Nephron (organoid): ENCODE data around the gene BNIP2.

Experiments used
- H3K27ac Mint-ChIP-seq, 3 experiments: 2 replicates each; pipeline ENCODE4 v1.8.0; 2020; ENCODE audit warnings: mixed read lengths in 3 of 3, mild to moderate bottlenecking in 2 of 3, moderate library complexity in 1 of 3
- H3K27me3 Mint-ChIP-seq: 2 replicates; pipeline ENCODE4 v1.8.0; 2021; ENCODE audit warnings: low read depth, mild to moderate bottlenecking, moderate library complexity, mixed read lengths
- H3K36me3 Mint-ChIP-seq: 2 replicates; pipeline ENCODE4 v1.8.0; 2020; ENCODE audit warnings: low read depth, mixed read lengths
- H3K4me1 Mint-ChIP-seq: 2 replicates; pipeline ENCODE4 v1.8.0; 2020; ENCODE audit warnings: mixed read lengths
- H3K4me3 Mint-ChIP-seq, 3 experiments: 2 replicates each; pipeline ENCODE4 v1.8.0; 2020; ENCODE audit warnings: mild to moderate bottlenecking in 3 of 3, mixed read lengths in 3 of 3, moderate library complexity in 2 of 3
- H3K9me3 Mint-ChIP-seq: 2 replicates; pipeline ENCODE4 v1.8.0; 2020; ENCODE audit warnings: mixed read lengths
- CTCF ChIP-seq, 3 experiments: fragments of 200-600 bp; sonication (generic); IDR thresholded peaks; one replicate each; pipeline ENCODE4 v1.5.0; 2021; ENCODE audit warnings: antibody characterized with exemption in 3 of 3; ENCODE audit not compliant: unreplicated experiment in 3 of 3

The BNIP2 gene, protein sequence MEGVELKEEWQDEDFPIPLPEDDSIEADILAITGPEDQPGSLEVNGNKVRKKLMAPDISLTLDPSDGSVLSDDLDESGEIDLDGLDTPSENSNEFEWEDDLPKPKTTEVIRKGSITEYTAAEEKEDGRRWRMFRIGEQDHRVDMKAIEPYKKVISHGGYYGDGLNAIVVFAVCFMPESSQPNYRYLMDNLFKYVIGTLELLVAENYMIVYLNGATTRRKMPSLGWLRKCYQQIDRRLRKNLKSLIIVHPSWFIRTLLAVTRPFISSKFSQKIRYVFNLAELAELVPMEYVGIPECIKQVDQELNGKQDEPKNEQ

DNA sequence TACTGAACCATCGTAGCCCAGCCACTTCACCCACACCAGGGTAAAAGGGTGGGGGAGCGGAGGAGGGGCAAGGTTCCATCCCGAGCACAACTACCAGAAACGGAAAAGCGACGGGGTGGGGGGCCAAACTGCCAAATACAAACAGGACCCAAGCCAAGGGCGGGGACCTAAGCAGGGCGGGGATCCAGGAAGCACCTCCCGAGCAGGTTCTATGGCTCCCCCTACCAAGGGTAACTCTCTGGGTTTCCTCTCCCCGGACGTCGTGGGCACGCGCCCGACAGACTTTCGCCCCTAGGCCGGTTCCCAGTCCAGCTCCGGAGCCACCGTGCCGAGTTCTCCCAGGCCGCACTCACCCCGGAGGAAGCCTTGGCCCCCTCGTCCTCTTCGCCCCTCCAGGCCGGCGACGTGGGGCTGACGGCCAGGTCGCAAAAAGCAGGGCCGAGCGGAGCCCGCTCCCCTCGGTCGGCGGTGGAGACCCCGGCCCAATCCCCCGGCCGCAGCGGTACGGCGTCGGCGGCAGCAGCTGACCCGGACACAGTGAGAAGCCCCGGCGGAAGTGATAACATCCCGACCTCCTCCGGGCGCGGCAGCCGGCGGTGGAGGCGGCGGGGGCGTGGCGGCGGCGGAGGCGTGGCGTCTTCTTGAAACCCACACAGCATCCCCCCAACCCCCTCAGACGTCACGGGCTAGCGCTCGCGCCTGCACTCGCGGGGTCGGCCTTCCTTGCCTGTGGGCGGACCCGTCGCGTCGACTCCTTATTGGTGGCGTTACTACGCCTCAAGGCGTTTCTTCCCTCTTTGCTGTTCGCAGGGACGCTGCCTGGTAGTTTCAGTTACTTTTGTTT, at the start of gene BNIP2:
Gene BNIP2 (minus strand): TSS at position 539 of the 844 bp plus-strand sequence. CDS start 6,863 bp downstream, outside the sequence.
- Mint-ChIP-seq H3K4me3 (peak within 1 kb of the TSS; percentile 97 to 100 (median 99)), H3K9me3 (no peaks in the 10 kb centered on the region), H3K27ac (peak within 1 kb of the TSS; percentile 98 to 99 (median 98)), H3K4me1 (peaks cover 24% of the 10 kb centered on the region), H3K36me3 (peaks cover 18% of the 10 kb centered on the region), H3K27me3 (no peaks in the 10 kb centered on the region)
- TF ChIP-seq CTCF (IDR thresholded peaks at IDR 0.05; ENCODE audit: unreplicated experiment in 3 of 3), result no peak

GRCh38 chr15:59738676-59739075, 49.6 kb upstream of the BNIP2 start:
- no peak overlapping the region for H3K4me3 Mint-ChIP-seq
- TF ChIP-seq CTCF (IDR thresholded peaks at IDR 0.05; ENCODE audit: unreplicated experiment in 3 of 3), result no peak
- no peaks in the 10 kb centered on the region for H3K36me3 Mint-ChIP-seq
- H3K9me3 Mint-ChIP-seq, result no peaks in the 10 kb centered on the region
- no peak overlapping the region for H3K27ac Mint-ChIP-seq
- H3K4me1 Mint-ChIP-seq, result no peaks in the 10 kb centered on the region
- peaks cover 12% of the 10 kb centered on the region for H3K27me3 Mint-ChIP-seq

GRCh38 chr15:59736181-59736580, 47.1 kb upstream of the BNIP2 start:
- Mint-ChIP-seq H3K9me3 (no peaks in the 10 kb centered on the region), H3K27me3 (peaks cover 7% of the 10 kb centered on the region), H3K36me3 (no peaks in the 10 kb centered on the region), H3K27ac (no peak overlapping the region), H3K4me1 (no peaks in the 10 kb centered on the region), H3K4me3 (no peak overlapping the region)
- TF ChIP-seq CTCF (IDR thresholded peaks at IDR 0.05; ENCODE audit: unreplicated experiment in 3 of 3), result no peak

DNA sequence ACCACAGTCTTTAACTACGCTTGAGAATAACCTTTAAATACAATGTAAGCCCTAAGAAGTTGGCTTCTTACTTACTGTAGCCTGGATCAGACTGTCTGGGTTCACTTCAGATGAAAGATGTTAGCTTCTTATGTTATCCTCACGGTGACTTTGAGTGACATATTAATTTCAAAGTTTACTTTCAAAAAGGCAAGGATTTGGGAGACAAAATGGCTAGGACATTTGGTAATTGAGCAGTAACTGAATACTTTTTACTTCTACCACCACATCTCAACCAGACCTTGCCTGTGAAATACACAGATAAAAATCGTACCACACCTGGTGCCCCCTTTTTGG, 36.0 kb upstream of the BNIP2 start:
- peaks cover 6% of the 10 kb centered on the region for H3K4me1 Mint-ChIP-seq
- H3K36me3 Mint-ChIP-seq, result no peaks in the 10 kb centered on the region
- H3K4me3 Mint-ChIP-seq, result no peak overlapping the region
- H3K27ac Mint-ChIP-seq, result no peak overlapping the region
- TF ChIP-seq CTCF (IDR thresholded peaks at IDR 0.05; ENCODE audit: unreplicated experiment in 3 of 3), result no peak
- H3K9me3 Mint-ChIP-seq, result no peaks in the 10 kb centered on the region
- peaks cover 26% of the 10 kb centered on the region for H3K27me3 Mint-ChIP-seq

- Mint-ChIP-seq H3K4me3 (no peak overlapping the region), H3K4me1 (peaks cover 6% of the 10 kb centered on the region), H3K36me3 (no peaks in the 10 kb centered on the region), H3K27ac (no peak overlapping the region), H3K9me3 (no peaks in the 10 kb centered on the region), H3K27me3 (peaks cover 15% of the 10 kb centered on the region)
- TF ChIP-seq CTCF (IDR thresholded peaks at IDR 0.05; ENCODE audit: unreplicated experiment in 3 of 3), result no peak
Observed at GRCh38 chr15:59723687-59724346, 34.7 kb upstream of the BNIP2 start.
